Measurements from ENCODE around the gene GIPR. TPM values are rescaled to one million over a fixed set of nuclear protein-coding genes. Genes with fewer than 3 reads are reported as not detected.

GIPR gene
- total RNA-seq, 4 donors from 2014 or later: 0.34 to 20.0 (median 1.4) TPM

DNA sequence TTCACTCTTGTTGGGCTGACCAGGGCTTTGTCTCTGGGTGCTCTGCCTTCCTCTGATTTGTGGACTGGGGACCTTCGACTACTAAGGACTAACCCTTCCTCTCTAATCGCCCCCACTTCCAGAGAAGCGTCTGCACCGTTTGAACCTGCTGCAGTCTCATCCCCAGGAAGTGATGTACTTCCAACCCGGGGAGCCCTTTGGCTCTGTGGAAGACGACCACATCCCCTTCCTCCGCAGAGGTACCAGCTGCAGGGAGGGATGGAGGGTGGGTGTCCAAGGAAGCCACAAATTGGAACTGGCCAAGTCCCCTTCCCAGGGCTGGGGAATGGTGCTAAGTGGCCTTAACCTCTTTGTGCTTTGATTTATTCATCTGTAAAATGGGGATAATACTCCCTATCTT lies 33.7 kb downstream of the GIPR start:
- TF ChIP-seq, protein P1, sequence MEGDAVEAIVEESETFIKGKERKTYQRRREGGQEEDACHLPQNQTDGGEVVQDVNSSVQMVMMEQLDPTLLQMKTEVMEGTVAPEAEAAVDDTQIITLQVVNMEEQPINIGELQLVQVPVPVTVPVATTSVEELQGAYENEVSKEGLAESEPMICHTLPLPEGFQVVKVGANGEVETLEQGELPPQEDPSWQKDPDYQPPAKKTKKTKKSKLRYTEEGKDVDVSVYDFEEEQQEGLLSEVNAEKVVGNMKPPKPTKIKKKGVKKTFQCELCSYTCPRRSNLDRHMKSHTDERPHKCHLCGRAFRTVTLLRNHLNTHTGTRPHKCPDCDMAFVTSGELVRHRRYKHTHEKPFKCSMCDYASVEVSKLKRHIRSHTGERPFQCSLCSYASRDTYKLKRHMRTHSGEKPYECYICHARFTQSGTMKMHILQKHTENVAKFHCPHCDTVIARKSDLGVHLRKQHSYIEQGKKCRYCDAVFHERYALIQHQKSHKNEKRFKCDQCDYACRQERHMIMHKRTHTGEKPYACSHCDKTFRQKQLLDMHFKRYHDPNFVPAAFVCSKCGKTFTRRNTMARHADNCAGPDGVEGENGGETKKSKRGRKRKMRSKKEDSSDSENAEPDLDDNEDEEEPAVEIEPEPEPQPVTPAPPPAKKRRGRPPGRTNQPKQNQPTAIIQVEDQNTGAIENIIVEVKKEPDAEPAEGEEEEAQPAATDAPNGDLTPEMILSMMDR (IDR thresholded peaks at IDR 0.05; ENCODE audit: low read depth): no peak

DNA sequence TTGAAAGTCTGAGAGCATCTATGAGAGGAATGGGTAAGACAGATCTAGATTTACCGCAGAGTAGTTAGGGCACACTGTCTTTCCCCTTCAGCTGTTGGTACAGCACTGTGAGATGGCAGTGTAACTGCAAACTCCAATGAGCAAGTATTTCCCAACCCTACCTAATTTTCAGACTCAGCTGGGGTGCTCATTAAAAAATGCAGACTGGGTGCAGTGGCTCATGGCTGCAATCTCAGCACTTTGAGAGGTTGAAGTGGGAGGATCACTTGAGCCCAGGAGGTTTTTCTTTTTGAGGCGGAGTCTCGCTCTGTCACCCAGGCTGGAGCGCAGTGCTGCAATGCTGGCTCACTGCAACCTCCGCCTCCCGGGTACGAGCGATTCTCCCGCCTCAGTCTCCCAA lies 37.1 kb downstream of the GIPR start:
- TF ChIP-seq, protein P1 (IDR thresholded peaks at IDR 0.05; ENCODE audit: low read depth): no peak

DNA sequence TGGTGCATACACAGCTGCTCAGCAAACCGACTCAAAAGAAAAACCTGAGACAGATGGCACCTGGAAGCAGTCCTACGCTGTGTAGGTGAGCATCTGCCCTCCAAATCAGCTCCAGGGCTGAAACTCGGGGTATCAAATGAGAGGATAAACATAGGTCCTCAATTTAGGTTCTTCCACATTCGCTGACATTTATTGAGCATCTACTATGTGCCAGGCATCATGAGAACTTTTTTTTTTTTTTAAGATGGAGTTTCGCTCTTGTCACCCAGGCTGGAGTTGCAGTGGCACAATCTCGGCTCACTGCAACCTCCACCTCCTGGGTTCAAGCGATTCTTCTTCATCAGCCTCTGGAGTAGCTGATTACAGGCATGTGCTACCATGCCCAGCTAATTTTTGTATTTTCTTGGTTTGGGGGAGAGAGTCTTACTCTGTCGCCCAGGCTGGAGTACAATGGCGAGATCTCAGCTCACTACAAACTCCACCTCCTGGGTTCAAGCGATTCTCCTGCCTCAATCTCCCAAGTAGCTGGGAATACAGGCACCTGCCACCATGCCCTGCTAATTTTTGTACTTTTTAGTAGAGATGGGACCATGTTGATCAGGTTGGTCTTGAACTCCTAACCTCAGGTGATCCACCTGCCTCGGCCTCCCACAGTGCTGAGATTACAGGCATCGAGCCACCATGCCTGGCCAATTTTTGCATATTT lies 37.8 kb downstream of the GIPR start:
- TF ChIP-seq, protein P1 (IDR thresholded peaks at IDR 0.05; ENCODE audit: low read depth): no peak

DNA sequence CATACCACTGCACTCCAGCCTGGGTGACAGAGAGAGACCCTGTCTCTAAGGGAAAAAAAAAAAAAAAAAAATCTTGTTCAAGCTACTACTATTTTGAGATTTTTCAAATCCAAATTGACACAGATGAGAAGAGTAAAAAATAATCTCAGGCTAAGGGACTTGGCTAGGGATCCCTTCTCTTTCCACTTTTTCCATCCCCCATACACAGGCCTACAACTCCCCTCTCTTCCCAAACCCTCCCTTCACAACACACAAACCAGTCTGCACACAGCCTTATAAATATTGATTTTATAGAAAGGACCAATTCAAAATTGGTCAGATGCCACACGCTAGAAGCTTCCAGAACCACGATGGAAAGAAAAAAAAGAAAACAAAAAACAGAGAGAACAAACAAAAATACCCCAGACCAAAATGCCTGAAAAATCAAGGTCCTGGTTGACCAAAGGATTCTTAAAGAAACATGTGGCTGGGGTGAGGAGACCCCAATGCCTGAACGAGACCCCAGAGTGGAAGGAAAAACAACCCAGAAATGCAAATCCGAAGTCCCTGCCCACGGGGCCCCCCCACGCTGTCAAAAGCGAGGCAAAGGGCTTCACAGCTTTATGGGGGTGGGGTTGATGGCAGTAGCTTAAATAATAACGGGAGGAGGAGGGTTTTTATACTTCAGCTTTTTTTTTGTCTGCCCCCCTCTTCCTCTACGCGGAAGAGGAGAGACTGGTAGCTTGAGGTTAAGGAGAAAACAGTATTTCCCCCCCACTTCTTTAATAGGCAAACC lies 42.5 kb downstream of the GIPR start:
- TF ChIP-seq, protein P1 (IDR thresholded peaks at IDR 0.05; ENCODE audit: low read depth): no peak

DNA sequence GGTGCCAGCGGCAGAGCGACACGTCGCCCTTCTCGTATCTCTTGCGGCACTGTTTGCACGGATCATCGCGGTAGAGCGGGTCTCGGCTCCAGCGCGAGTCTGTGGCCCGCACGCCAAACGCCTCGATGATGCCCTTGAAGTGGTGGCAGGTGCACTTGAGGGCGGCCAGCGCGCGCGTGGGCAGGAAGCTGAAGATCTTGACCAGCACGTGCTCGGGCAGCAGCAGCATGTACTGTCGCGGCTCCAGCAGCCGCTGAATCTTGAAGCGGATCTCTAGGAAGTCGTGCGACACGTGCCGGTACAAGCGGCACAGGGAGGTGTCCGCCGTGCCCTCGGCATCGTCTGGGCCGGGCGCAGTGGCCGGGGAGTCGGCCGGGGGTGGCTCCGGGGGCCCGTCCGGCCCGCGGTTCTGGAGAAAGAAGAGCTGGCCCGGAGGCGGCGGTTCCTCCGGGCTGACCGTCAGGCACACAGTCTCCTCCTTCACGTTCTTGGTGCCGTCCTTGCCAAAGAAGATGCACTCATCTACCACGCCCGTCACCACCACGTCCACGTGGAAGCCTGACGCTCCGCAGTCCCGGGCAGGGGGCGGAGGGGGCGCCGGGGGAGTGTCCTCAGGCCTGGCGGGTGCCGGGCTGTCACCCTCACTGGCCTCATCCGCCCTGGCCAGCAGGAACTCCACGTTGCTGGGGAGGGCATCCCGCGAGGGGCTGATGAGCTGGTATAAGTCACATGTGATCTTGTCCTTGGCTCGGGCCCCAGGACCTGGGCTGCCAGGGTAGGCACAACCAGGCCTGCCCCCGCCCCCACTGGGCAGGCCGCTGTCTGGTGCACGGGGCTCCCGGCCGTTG lies 44.1 kb downstream of the GIPR start:
- TF ChIP-seq, protein P1 (IDR thresholded peaks at IDR 0.05; ENCODE audit: low read depth): no peak

DNA sequence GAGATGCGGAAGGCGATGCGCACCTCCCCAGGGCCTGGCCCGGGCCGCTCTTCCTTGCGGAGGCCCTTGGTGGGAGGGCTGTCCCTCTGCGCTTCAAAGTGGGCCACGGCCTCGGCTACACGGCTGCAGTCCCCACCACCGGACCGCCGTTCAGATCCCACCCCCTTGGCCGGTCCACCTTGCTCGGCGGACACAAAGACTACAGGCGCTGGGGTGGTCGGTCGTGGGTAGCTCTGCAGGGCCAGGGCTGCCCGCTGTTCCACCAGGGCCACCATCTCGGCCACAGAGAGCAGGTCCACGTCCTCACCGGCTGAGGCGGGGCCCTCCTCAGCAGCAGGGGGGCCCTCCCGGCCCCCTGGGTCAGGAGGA lies 44.7 kb downstream of the GIPR start:
- TF ChIP-seq, protein P1 (IDR thresholded peaks at IDR 0.05; ENCODE audit: low read depth): no peak

DNA sequence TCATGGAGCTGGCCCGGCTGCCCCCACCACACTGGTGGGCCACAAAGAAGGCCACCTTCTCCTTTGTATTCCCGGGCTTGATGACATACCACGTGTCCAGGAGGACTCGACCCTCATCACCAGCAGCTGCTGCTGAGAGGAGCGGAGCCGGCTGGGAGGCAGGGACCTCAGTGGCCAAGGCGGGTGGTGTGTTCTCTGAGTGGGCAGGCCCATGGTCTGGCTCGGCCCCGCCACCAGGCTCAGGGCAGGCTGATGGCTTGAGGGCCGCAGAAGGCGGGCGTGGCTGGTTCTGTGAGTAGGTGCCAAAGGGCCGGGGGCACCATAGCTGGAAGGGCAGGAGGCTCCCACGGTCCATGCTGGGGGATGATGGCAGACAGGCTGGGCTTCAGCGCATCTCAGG lies 45.1 kb downstream of the GIPR start:
- TF ChIP-seq, protein P1 (IDR thresholded peaks at IDR 0.05; ENCODE audit: low read depth): no peak

All from subcutaneous adipose tissue (tissue), 4 donors.